Urinary bladder (tissue), 4 donors: ENCODE measurements around the gene KPNA4. TPM values are rescaled to one million over a fixed set of nuclear protein-coding genes. Genes with fewer than 3 reads are reported as not detected.
A peak's percentile ranks its signal among the peaks of the same experiment; 100 is the strongest.
"Not testable (repeated sequence)": the region's sequence is repeated elsewhere in the genome, so short reads cannot be mapped to it uniquely, and the experiment has no call there.

ENCODE experiments used
- DNase-seq: peaks from one replicate; pipeline ENCODE4 v3.0.0-alpha.2; 2015; ENCODE audit errors: extremely low spot score
- H3K27ac ChIP-seq: one replicate; pipeline ENCODE4 v1.5.1; 2013; ENCODE audit warnings: low read depth, mild to moderate bottlenecking, moderate library complexity
- H3K36me3 ChIP-seq: one replicate; pipeline ENCODE4 v1.6.1; 2013; ENCODE audit warnings: mild to moderate bottlenecking, moderate library complexity; ENCODE audit not compliant: insufficient read depth
- H3K4me1 ChIP-seq: one replicate; pipeline ENCODE4 v1.6.1; 2013; ENCODE audit warnings: mild to moderate bottlenecking, moderate library complexity; ENCODE audit not compliant: insufficient read depth
- H3K4me3 ChIP-seq: one replicate; pipeline ENCODE4 v1.5.1; 2013; ENCODE audit warnings: low read depth, low read length
- WGBS: extraction: QIAGEN DNeasy Blood & Tissue Kit; methylation state at CpG from one replicate; pipeline ENCODE4 v1.1.7; 2013; 5-methylcytosine and 5-hydroxymethylcytosine counted together
- polyA plus RNA-seq: library from polyadenylated mRNA; stranded (reverse); fragments of 200-250 nt; gene quantifications from one replicate; pipeline ENCODE4 v1.2.3, GENCODE V29; 2013
- total RNA-seq: library from RNA; depleted of rRNA; stranded (reverse); fragments of >200 nt; gene quantifications from one replicate; pipeline ENCODE4 v1.2.3, GENCODE V29; 2014
- donor health status: healthy with polysubstance abuse.
- donor health status: healthy.

KPNA4 gene, protein sequence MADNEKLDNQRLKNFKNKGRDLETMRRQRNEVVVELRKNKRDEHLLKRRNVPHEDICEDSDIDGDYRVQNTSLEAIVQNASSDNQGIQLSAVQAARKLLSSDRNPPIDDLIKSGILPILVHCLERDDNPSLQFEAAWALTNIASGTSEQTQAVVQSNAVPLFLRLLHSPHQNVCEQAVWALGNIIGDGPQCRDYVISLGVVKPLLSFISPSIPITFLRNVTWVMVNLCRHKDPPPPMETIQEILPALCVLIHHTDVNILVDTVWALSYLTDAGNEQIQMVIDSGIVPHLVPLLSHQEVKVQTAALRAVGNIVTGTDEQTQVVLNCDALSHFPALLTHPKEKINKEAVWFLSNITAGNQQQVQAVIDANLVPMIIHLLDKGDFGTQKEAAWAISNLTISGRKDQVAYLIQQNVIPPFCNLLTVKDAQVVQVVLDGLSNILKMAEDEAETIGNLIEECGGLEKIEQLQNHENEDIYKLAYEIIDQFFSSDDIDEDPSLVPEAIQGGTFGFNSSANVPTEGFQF
- total RNA-seq (39.7 TPM), polyA plus RNA-seq (18.2 TPM)

DNA sequence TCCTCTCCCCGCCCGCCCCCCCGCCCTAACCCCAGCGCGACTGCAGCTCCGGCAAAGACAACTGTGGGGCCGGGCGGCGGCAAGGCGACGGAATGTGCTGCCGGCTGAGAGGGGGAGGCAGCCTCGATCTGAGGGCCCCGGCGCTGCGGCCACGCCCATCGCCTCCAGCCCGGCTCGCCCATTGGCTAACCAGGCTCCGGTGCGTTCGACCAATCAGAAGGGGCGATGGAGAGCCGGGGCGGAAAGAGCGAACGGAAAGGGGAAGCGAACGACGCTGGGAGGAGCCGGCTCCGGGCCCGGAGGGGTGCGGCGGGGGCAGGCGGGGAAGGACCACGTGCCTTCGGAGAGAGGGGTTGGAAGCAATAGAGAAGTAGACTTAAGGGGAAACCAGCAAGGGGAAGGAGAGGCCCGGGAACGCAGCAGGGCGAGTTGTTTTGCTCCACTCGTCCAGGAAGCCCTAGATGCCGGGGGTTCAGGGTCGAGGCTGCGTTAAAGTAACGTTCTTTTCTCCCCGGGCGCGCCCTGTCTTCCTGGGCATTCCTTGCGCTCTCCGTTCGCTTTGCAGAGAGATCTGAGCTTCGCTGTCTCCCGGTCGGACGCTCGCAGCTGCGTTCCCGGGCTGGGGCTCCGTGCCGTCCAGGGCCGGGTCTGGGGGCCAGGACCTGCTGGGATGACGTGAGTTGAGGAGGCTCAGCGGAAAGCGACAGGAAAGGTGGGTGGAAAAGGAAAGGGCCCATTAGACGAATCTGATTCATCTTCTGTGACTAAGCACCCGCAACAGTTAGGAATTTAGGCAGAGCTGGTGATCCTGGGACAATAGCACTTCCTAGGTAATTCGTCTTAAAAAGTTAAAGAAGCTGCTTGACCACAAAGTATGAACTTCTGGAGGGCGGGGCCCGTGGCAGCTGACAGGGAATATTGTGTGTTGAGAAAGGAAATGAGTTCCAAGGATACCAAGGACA lies at the start of gene KPNA4:
KPNA4 (minus strand) TSS at position 130 of the 962 bp plus-strand sequence. CDS start 289 bp downstream, outside the sequence.
- Histone ChIP-seq H3K4me1 (no peaks in the 10 kb centered on the region), H3K4me3 (peak within 1 kb of the TSS; percentile 97), H3K27ac (peak within 1 kb of the TSS; percentile 97), H3K36me3 (no peaks in the 10 kb centered on the region)
- DNase-seq = peak; percentile 94
- under 1% methylated on average over 70 of the region's 71 CpGs for WGBS

- no peak for DNase-seq
- no peaks in the 10 kb centered on the region for H3K4me1 ChIP-seq
- 91% methylated on average over 1 of the region's 1 CpG for WGBS
- H3K27ac ChIP-seq = no peak overlapping the region
- no peaks in the 10 kb centered on the region for H3K36me3 ChIP-seq
- H3K4me3 ChIP-seq = no peak overlapping the region
Measured at GRCh38 chr3:160613661-160614060, 48.3 kb upstream of the KPNA4 start.

- Histone ChIP-seq H3K27ac (no peak overlapping the region), H3K36me3 (no peaks in the 10 kb centered on the region), H3K4me1 (no peaks in the 10 kb centered on the region), H3K4me3 (no peak overlapping the region)
- DNase-seq = no peak
- 63% methylated on average over 3 of the region's 3 CpGs for WGBS
Measured at GRCh38 chr3:160612386-160613075, 47.2 kb upstream of the KPNA4 start.

GRCh38 chr3:160611141-160611540 lies 45.8 kb upstream of the KPNA4 start:
- Histone ChIP-seq H3K4me3 (no peak overlapping the region), H3K36me3 (no peaks in the 10 kb centered on the region), H3K27ac (no peak overlapping the region), H3K4me1 (no peaks in the 10 kb centered on the region)
- DNase-seq = no peak
- 83% methylated on average over 3 of the region's 3 CpGs for WGBS

DNA sequence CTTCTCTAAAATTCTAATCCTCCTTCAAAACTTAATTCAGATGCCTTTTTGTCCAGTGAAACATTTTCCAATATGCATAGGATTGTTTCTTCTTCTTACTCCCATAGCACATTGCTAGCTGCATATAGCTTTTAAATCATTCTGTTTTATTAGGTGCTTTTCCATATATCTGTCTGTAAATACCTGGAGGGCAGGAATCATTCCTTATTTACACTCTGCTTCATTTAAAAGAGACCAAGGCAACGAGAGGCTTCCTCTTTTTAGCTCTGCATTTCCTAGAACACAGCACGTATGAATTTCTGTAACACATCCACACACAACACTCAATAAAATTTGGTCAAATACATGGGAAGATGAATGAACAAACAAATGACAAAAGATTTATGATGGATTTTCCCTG lies 43.5 kb upstream of the KPNA4 start:
- Histone ChIP-seq H3K4me1 (no peaks in the 10 kb centered on the region), H3K27ac (no peak overlapping the region), H3K4me3 (no peak overlapping the region), H3K36me3 (no peaks in the 10 kb centered on the region)
- DNase-seq = no peak
- 39% methylated on average over 2 of the region's 2 CpGs for WGBS

DNA sequence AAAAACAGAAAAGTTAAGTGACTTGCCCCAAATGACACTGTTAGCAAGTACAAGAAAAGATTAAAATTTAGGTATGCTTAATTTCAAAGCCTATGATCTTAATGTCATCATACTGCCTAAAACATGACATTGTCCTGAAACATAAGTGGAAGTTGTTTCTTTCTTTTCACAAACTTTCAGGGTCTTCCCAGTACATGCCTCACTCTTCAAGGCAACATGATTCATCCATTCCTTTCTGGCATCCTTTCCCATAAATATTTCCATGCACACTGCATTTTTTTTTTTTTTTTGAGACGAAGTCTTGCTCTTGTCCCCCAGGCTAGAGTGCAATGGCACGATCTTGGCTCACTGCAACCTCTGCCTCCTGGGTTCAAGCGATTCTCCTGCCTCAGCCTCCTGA lies 42.5 kb upstream of the KPNA4 start:
- no peak for DNase-seq
- 44% methylated on average over 3 of the region's 3 CpGs for WGBS
- no peaks in the 10 kb centered on the region for H3K36me3 ChIP-seq

GRCh38 chr3:160605315-160605714 lies 39.9 kb upstream of the KPNA4 start:
- Histone ChIP-seq H3K36me3 (no peaks in the 10 kb centered on the region), H3K27ac (no peak overlapping the region), H3K4me1 (no peaks in the 10 kb centered on the region), H3K4me3 (no peak overlapping the region)
- DNase-seq = no peak

More for the DNA sequence above, 42.5 kb upstream of the KPNA4 start:
- H3K4me3 ChIP-seq = no peak overlapping the region
- no peak overlapping the region for H3K27ac ChIP-seq
- H3K4me1 ChIP-seq = no peaks in the 10 kb centered on the region

DNA sequence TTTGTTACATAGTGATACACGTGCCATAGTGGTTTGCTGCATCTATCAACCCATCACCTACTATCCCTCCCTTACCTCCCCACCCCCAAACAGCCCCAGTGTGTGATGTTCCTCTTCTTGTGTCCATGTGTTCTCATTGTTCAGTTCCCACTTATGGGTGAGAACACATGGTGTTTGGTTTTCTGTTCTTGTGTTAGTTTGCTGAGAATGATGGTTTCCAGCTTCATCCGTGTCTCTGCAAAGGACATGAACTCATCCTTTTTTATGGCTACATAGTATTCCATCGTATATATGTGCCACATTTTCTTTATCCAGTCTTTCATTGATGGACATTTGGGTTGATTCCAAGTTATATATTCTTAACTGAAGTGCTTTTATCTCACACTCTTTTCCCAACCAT lies 38.5 kb upstream of the KPNA4 start:
- 79% methylated on average over 3 of the region's 3 CpGs for WGBS
- H3K4me1 ChIP-seq, H3K27ac ChIP-seq, DNase-seq, H3K4me3 ChIP-seq, H3K36me3 ChIP-seq: not testable (repeated sequence)

- Histone ChIP-seq H3K36me3 (no peaks in the 10 kb centered on the region), H3K4me3 (no peak overlapping the region), H3K27ac (no peak overlapping the region), H3K4me1 (no peaks in the 10 kb centered on the region)
- no peak for DNase-seq
Measured at GRCh38 chr3:160602259-160602658, 36.9 kb upstream of the KPNA4 start.

DNA sequence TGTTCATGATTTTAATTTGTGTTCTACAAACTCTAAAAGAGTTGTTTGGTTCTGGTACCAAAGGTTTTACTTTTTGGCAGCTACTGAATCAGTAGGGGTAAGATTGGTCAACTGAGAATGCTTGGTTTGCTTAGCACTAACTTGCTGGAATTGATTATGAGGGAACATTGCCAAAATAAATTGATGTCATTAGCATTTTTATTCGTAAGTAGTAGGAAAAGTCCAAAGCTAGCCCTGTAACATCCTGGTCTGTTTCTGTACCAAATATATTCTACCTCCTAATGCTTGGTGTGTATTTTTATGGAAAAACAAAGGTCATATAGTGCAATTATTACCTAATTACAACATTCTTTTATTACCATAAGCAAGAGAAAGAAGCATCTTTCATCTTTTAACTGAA lies 35.9 kb upstream of the KPNA4 start:
- no peak overlapping the region for H3K4me3 ChIP-seq
- H3K4me1 ChIP-seq = no peaks in the 10 kb centered on the region
- 63% methylated on average over 1 of the region's 1 CpG for WGBS
- H3K36me3 ChIP-seq = no peaks in the 10 kb centered on the region
- H3K27ac ChIP-seq = no peak overlapping the region
- DNase-seq = no peak

DNA sequence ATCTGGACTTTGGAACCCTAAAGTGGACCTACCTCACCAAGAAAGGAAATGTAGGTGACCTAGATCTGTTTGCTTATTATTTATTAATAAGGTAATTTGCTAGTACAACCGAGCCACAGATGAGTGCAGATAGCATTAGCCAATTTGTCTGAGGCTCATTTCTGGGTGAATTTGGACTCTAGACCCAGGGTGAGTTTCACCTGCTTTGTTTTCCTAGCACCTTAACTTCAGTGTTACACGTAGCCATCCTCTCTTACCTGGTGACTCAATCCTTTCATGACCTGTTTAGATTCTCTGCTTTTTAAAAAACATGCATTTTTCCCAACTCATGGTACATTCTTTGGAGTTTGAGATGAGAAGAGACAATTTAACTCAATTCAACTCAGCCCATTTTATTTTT lies 33.5 kb upstream of the KPNA4 start:
- H3K27ac ChIP-seq = no peak overlapping the region
- 76% methylated on average over 2 of the region's 2 CpGs for WGBS
- no peak for DNase-seq
- no peak overlapping the region for H3K4me3 ChIP-seq
- H3K36me3 ChIP-seq = no peaks in the 10 kb centered on the region
- no peaks in the 10 kb centered on the region for H3K4me1 ChIP-seq

DNA sequence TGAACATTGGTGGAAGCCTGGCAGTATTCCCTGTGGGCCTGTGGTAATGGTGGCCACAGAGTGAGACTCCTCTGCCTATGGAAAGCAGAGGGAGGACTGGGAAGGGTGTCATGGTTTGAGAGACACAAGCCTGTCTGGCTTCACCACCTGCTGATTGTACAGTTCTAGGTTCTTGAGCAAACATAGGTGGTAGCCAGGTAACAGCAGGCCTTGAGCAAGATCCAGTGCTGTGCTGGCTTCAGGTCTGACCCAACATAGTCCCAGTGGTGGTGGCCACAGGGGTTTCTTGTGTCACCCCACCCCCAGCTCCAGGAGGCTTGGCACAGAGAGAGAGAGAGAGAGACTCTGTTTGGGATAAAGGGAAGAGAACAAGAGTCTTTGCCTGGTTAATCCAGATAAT lies 22.7 kb upstream of the KPNA4 start:
- Histone ChIP-seq H3K4me1 (no peaks in the 10 kb centered on the region), H3K4me3 (no peak overlapping the region), H3K27ac (no peak overlapping the region), H3K36me3 (no peaks in the 10 kb centered on the region)
- no peak for DNase-seq

DNA sequence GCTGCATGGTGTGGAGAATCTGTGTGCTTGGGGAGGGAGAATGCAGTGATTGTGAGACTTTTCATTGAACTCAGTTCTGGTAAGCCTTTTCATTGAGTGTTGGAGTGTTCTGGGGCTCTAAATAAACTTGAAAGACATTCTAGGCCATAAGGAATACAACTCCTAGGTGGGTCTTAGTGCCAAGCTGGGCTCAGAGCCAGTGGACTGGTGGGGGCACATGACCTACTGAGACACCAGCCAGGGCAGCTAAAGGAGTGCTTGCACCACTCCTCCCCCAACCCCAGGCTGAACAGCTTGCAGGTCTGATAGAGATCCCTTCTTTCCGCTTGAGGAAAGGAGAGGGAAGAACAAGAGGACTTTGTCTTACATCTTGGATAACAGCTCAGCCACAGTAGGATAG lies 21.7 kb upstream of the KPNA4 start:
- no peaks in the 10 kb centered on the region for H3K36me3 ChIP-seq
- DNase-seq = no peak
- H3K4me3 ChIP-seq = no peak overlapping the region
- H3K27ac ChIP-seq = no peak overlapping the region
- no peaks in the 10 kb centered on the region for H3K4me1 ChIP-seq
- 94% methylated on average over 1 of the region's 1 CpG for WGBS
